HL-60 (cell line): ENCODE results near the gene PAX9.

Experiments
- CTCF ChIP-seq: IDR thresholded peaks from one replicate; pipeline ENCODE4 v1.5.1; 2011; ENCODE audit warnings: low read length, control low read depth, inconsistent platforms; ENCODE audit not compliant: insufficient read depth
- POLR2AphosphoS5 ChIP-seq: IDR thresholded peaks from 2 replicates; pipeline ENCODE4 v1.6.1; 2012; ENCODE audit warnings: low read depth
- REST ChIP-seq: IDR thresholded peaks from 2 replicates; pipeline ENCODE4 v1.6.1; 2012; ENCODE audit warnings: low read depth; ENCODE audit not compliant: insufficient replicate concordance

GRCh38 chr14:36617824-36618223, 43.8 kb upstream of the PAX9 start:
- TF ChIP-seq CTCF (no peak), POLR2AphosphoS5 (no peak), REST (no peak)
